ENCODE data around the gene KMT2D.

GRCh38 chr12:49054524-49054923 is 6.1 kb downstream of the KMT2D start:
- TF ChIP-seq POLR2A (IDR thresholded peaks at IDR 0.05; ENCODE audit: extremely low read depth, insufficient read length) (no peak), CTCF (IDR thresholded peaks at IDR 0.05; ENCODE audit: low read depth, low read length) (no peak), MYC (IDR thresholded peaks at IDR 0.05; ENCODE audit: low read depth, low read length) (no peak), MAX (IDR thresholded peaks at IDR 0.05; ENCODE audit: low read depth, low read length) (no peak)
